Left forelimb (tissue), 1 donor: ENCODE measurements around the gene SLC66A1.

Experiments
- DNase-seq: peaks from one replicate; pipeline ENCODE4 v3.0.0-alpha.2; 2018; ENCODE audit warnings: low spot score

Gene SLC66A1

DNA sequence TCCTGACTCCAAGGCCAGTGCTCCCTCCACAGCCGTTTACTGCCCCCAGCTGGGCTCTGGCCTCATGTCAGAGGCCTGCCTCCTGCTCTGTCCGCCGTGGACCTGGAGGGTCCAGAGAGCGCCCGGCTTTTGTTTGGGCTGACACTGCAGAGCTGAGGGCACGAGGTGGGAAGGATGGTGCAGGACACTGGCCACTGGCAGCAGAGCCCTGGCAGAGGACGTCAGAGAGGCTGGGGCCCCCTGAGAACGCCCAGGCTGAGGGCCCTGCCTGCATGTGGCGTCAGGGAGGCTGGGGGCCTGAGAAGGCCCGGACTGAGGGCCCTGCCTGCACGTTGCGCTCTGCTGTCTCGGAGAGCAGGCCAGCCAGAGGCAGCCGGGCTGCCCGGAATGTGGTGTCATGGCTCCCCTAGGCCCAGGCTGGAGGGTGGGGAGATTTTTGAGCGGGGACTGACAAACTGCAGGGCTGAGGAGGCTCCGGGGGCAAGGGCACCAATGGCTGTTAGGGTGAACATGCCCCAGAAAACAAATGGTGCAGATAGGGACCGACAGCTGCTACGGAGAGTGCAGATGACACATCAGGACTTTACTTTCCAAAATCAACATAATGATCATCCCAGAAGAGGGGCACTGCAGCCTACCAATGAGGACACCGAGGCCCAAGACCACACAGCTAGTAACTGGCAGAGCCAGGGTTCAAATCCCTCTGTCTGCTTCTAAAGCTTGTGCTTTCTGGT, 31.7 kb downstream of the SLC66A1 start:
- DNase-seq = no peak

DNA sequence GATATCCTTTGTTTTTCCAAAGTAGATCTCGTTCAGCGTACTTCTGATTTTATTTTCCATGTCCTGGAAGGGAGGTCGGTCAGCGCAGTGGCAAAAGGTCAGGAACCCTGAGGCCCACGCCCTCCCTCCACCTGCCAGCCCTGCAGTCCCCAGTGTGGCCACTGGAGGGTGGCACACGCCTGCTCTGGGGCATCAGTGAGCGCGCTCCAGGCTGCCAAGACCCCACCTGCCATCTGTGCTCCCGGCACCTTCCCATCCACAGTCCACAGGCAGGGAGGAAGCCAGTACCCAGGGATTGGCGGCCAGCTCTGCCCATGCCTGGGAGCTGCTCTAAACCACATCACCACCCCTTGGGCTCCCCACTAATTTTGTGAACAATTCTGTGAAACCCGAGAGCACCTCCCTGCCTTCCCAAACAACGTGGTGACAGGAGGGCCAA, 32.3 kb downstream of the SLC66A1 start:
- DNase-seq = no peak

DNA sequence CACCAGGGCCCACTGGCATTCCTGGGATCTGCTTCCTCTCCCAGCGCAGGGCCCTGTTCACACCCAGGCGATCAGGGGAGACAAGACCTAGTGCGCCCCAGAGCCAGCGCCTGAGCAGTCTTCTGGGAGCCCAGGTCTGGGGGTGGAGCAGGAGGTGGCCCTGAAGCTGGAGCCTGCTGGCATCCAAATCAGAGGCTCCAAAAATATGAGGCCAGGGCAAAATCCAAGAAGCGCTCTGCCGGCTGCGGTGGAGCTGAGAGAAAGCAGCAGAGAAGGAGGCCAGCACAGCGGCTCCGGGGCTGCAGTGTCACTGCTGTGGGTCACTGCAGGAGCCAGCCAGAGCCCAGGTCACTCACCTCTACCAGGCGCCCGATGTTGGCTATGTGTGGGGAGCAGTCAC, 32.7 kb downstream of the SLC66A1 start:
- no peak for DNase-seq

DNA sequence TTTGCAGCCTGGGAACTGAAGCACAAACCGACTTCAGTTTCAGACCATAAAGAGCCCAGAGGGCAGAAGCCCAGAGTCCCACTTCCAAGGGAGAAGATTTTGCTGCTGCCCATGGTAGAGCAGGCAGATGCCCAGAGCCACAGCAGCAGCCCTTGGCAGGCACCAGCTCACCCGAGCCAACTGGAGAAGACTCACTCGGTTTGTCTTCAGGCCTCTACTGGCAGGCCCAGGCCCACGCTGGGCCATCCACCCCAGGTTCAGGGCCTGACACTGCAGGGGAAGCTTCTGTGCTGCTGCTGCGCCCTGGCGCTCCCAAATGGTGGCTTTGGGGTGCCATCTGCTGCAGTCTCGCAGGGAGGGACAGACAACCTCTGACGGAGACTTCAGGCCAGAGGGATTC, 33.3 kb downstream of the SLC66A1 start:
- no peak for DNase-seq

DNA sequence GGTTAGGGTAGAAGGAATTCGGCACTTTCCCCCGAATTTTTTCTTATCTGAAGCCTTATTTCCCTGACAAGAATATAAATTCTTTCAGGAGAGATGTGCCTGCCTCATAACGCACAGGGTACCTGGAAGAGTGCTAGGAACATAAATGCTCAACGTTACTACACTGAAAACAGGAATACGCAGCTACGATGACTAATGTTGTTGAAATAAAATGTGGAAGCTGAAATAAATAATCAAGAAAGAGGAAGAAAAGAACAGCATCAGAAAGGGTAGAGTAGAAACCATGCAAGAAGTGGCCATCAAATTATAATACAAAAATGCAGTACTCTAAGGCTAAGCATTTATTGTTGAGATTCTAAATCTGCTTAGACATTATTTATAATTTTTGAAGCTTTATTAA, 33.9 kb downstream of the SLC66A1 start:
- DNase-seq = no peak

DNA sequence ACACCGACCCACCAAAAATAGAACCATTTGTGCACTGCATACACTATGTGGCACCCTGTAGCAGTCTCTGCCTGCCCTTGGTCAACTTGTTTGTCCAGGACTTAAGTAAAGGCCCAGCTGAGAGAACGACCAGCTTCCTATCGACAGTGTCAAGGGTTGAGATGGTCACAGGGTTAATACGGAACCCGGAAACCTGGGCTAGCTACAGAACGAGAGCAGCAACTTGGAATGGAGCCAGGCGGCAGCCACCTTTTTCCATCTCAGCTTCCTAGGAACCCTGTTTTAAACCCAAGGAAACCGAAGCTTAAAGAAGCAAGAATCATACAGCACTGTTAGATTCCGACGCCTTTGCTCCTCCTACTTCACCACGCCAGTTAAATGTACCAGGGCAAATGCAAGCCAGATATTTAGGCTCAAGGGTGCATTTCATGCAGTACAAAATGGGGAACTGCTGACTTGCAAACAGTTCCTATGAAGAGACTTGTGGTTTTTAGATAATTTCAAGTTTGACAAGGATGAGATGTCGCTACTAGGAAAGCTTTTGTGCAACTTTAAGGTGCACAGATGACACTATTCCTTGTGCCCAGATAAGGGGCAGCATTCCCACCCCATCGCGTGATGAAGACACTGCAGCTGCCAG, 35.5 kb downstream of the SLC66A1 start:
- no peak for DNase-seq

DNA sequence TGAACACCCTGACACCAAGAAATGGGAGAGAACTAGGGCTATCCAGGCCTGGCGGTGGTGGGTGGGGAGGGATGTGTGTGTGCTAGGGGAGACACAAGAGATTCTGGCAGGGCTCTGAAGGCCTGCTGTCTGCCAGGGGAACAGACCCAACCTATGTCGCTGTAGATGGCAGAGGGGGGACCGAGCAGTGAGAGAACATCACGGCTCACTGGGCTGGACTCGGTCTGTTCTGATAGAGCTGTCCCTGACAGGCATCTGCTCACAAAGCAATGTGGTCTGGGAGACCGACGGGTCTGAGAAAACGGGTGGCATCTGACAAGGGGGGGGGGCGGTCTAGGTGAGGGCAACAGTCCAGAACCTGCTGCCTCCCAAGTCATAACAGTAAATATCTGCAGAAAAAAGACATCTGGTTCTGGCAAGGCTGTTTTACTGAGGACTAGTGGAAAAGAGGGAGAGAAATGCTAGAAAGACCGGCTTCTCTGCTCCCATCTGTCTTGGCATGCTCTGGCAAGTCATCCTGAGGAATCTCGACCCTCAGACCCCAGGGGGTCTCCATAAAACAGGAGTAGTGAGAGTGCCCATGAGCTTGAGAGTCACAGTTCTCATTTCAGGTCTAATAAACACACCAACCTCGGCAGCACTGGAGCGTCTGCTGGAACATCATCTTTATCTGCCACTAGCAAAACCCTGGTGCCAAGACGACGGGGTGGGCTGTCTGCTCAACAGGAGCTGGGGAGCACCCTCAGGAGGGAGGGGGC, 36.5 kb downstream of the SLC66A1 start:
- DNase-seq = no peak

DNA sequence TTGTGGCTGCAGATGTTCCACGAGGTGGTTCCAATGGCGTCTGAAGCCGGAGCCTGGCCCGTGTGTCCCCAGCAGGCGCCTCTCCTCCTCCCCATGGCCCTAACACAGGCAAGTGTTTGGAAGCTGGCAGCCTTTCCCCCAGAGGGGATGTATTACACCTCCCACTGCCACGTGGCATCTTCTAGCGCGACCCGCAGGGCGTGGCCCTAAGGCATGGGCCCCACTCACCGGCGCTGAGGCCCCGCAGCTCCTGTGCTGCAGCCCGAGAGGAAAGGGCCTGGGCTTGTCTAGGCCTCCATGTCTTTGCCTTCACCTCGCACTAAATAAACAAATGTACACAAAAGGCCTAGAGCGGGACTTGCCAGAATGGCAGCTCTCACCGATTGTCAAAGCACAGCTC, 37.9 kb downstream of the SLC66A1 start:
- DNase-seq = no peak

DNA sequence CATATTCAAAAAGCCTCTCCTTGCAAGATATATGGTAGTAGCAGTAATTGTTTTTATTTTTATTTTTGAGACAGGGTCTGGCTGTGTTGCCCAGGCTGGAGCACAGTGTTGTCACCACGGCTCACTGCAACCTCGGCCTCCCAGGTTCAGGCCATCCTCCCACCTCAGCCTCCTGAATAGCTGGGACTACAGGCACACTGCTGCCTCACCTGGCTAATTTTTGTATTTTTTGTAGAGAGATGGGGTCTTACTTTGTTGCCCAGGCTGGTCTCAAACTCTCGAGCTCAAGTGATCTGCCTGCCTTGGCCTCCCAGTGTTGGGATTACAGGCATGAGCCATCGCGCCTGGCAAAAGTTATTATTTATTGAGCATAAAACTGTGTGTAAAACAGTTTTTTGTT, 38.4 kb downstream of the SLC66A1 start:
- DNase-seq = no peak

DNA sequence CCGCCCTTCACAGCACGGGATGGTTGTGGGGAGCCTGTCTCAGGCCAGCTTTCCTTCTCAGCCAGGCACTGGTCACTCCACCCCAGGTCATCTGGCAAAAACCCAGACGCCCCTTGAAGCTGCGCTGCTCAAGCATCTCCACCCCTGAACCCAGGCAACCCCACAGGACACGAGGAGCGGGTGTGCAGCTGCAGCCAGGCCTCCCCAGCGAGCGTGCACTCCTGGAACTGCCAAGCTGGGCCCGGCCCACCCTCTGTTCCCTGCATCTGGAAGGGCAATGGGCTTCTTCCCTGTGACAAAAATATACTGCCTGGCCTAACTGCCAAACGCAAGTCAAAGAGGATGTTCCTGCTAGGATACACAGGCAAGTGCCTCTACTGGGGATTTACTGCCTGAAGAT, 39.7 kb downstream of the SLC66A1 start:
- no peak for DNase-seq

DNA sequence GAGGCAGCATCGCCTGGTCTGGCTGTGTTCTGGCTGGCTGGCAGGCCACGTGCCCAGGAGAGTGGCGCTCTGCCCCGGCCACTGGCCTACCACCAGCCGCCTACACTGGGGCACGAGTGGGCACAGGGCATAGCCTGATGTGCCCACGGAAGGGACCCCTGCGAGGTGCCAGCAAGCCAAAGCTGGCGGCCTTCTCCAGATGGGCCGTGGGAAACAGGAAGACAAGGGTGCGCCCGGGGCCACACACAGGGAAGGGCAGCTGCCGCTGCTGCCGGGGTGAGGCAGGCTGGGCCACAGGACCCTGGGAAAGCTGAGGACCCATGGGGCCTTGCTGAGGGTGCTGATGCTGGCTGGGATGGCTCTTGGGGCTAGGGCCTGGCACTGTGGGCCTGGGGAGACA, 40.7 kb downstream of the SLC66A1 start:
- DNase-seq = no peak

DNA sequence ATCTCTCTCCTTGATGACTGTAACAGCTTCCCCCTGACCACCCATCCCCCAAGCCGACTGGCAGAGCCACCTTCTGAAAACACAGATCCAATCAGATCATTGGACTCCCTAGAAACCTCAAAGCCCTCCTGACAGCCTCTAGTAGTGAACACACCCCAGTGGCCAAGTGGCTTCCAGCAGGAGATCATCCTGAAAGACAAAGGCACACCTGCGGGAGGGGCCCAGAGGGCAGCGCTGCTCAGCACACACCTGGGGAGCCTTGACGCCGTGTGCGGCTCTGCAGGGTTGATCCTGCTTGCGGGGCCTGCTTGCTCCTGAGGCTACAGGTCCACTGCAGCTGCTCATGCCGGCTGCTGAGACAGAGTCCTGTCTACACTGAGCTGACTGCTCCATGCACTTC, 41.5 kb downstream of the SLC66A1 start:
- no peak for DNase-seq

DNA sequence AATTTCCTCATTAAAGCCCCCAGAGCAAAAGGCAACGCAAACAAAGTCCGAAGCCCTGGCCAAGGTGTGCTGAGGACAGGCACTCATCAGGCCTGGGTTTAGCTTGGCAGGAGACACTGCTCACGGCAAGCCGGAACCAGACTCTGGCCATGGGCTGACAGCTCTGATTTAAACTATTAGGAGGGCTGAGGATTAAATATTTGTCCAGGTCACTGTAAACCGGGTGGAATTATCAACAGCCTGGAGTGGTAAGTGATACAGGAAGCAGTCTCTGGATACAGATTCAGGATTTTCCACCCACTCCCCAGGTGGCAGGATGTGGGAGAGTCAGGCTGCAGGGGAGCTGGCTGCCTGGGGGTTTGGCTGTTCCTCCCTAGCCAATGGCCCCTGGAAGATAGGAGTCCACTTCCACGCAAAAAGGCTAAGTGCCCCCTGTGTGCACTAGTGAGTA, 42.4 kb downstream of the SLC66A1 start:
- DNase-seq = no peak

DNA sequence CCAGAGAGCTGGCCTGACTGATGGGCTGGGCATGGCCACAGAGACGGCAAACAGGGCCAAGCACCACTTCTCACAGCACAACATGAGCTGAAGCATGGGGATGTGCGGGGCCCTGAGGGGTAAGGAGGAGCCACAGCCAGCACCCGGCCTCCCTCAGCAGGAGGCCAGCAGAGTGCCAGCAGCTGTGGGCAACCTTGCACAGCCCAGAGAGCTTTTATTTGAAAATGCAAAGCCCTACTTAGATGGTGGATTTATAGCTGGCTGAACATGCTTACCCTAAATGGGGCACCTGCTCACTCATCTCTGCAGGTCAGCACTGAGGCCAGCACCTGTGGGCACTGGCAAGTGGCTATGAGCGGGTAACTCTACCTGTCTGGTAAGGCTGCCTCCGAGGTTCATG, 44.1 kb downstream of the SLC66A1 start:
- no peak for DNase-seq

DNA sequence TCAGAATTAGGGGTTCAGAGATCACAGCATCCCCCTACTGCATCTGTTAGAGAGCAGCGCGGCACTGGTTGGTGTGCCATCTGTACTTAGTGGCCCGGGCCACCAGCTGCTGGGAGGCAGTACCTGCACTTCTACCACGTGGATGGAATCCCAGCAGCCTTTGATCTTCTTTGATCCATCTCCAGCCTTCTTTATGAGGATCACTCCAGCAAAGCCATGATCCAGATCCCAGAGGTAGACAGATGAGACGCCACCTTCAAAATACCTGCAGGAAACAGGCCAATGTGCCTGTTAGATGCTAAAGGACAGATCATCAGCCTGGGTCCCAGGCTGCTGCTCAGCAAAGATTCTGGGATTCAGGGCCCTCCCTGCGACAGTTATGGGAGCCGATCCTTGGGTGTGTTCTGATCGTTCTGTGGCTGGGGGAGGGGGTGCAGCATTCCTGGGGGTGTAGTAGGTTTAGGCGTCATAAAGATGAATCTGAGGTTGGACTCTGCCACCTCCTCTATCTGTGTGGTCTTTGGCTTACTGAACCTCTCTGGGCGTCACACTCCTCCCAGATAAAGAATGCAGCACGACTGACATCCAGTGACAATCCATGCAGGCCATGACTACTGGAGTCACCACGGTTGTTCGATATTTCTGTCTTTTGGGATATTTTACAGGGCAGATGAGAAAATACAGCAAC, 45.3 kb downstream of the SLC66A1 start:
- DNase-seq = no peak

DNA sequence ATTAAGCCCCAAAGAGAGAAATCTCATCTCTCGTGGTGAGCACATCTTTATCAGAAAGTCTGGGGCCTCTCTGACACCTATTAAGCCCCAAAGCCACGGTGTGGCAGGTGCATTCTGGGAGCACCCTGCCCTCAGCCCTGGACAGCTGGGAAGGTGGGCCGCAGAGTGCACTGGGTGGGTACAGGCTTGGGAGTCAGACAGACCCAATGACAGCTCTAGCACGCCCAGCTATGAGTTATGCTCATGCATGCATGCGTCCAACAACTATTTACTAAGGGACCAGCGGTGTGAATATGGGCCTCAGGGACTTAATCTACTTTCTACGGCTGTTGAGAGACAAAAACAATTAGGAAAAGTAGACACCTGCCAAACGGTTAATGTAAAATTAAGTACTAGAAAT, 46.6 kb downstream of the SLC66A1 start:
- DNase-seq = no peak

DNA sequence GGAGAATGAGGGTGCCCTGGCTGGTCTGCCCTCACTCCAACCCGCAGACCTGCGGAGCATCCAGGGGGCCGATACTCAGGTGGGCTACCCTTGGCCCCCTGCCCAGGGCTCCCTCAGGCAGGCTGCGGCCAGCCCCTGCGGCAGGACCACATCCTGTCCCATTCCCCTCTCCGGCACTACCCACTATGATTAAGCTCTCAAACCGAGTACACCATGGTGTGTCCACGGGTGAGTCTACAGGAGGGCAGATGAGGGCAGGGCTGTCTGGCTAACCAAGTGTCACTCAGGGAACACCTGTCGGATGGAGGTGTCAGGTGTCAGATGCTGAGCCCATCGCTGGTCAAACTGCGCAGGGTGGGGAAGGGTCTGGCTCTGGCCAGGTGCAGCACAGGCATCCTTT, 47.2 kb downstream of the SLC66A1 start:
- no peak for DNase-seq

DNA sequence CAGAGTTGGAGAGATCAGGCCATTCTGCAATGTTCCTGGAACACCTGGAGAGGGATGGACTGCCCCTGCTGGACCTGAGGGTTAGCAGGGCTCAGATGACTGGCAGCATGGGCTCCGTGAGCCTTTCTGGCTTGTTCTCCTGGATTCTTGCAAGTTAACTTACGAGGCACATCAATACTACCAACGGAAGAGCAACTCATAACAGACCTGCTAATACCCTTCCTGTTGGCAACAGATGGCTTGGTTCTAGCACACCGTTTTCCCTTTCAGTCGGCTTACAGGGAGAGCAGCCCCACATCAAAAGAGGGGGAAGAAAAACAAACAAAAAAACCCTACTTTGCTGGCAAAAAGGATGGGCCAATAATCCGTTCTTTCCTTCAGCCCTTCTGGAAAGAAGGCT, 47.9 kb downstream of the SLC66A1 start:
- DNase-seq = no peak

DNA sequence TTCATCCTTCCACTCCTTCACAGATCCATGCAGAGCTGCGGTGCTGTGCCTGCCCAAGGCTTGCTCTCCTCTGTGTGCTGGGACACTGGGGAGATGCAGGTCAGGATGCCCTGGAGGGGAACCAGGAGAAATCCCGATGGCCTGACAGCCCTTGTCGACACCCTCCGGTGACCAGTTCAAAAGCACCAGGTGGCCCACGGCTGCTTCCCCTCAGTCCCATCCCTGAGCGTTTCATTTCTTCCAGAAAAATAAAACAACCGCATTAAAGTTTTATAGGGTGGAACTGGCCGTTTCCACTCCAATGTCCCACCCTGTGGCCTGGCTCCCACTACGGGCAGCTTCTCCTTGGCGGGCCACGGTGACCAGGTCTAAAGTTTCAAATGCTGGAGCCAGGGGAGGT, 48.3 kb downstream of the SLC66A1 start:
- no peak for DNase-seq

DNA sequence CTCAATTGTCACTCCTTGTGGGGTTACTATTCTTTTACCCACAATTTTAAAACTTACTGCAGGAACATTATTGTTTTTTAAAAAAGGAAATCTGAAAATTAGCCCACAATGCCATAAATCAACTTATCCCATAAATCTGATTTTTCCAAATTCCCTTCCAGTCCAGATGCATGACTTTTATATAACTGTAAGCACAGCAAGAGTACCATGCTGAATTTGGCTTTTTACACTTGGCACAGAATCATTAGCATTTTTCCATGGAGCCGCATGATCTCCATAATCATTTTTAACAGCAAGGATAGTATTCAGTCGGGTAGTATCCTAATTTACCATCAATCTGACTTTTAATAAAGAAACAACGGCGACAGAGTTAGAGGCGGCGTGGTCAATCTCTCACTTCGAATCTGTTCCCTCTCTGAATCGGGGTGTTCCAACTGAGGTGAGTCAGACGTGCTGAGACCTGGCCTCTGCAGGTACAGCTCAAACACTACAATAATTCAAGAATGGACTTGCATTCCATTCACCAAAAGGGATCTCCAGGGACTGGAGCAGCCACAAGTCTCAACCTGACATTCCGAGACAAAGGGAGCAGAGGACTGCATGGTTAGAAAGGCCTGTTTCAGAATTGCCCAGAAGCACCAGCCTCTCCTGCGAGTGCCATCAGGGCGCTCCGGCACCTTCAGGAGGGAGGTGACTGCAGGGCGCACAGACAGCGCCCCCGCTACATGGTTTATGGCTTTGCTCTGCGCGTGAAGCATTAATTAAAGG, 48.9 kb downstream of the SLC66A1 start:
- no peak for DNase-seq

DNA sequence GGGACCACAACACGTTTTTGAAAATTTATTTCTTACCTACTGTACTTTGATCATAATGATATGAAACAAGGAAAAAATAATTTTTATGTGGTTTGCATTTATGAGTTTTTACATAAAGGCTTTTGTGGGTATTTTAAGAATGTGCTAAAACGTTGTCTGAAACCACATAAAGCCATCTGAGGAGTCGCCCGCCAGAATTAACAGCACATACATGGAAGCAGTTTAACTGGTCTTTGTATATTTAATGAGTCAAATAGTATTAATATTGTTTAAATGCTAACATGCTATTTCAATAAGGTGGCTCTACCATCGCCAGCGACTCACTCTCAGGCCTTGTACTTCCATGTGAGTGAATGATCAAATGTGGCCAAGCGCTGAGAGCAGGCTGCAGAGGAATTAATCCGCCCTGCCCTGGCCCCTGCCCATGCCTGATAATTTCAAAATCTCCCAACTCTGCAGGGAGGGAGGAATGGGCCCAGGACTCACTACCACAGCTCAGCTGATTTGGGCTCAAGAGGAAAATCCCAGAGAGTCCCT, 49.6 kb downstream of the SLC66A1 start:
- DNase-seq = no peak
